Placental pericyte (primary cell): ENCODE data around the gene PALD1. TPM values are rescaled to one million over a fixed set of nuclear protein-coding genes. Genes with fewer than 3 reads are reported as not detected.

Experiments
- total RNA-seq: library from RNA; depleted of rRNA; stranded (reverse); fragments of >200 nt; gene quantifications from 2 replicates; pipeline ENCODE4 v1.2.3, GENCODE V29; 2012

Gene PALD1
- total RNA-seq = under 0.01 and 0.29 TPM in 2 replicates

GRCh38 chr10:70478191-70479164 lies at the start of gene PALD1:
PALD1 (plus strand) TSS chr10:70478767; CDS start chr10:70525952, 47,185 bp downstream.

DNA sequence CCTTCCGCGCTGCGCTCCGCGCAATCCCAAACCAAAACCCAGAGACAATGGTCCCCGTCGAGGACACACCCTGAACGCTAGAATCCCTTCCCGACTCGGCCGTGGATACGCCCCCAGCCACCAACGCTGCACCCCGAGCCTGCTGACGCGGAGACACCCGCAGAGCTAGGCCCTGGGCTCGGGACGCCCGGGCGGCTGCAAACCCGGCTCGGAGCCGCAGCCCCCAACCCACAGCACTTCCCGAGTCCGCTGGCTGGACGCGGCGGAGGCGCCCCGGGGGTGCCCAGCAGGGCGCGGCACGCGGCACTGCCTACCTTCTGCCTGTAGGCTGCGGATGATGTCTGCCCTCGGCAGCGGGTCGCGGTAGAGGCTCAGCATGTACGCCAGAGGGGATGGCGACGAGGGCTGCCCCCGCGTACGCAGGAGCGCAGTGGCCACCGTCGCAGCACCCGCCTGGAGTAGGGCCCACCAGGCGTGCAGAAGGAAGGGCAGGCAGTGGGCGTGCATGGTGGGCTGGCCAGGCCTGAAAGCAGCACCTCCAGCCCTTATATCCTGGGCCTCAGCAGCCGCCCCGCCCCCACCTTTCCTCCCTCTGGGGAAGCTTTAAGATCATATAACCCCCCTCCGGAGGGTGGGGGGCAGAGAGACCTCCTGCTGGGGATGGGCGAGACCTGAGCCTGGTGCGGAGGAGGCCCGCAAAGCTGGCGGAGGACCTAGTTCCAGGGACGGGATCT lies 37.2 kb upstream of the PALD1 start, which contains the start of gene NODAL:
NODAL (minus strand) TSS at position 521 of the 734 bp plus-strand sequence; CDS start at position 507, 14 bp downstream.

GRCh38 chr10:70602665-70603448 lies 124.3 kb downstream of the PALD1 start, which contains the start of gene PRF1:
PRF1 (minus strand) TSS chr10:70602741; CDS start chr10:70600902, 1,839 bp downstream.

Other genes with a start within 250 kb of the PALD1 start
- gene PPA1, start 245.3 kb upstream of the PALD1 start, total RNA-seq = 139 and 256 TPM in 2 replicates
- not detected in 2 replicates for gene NPFFR1, start 194.8 kb upstream of the PALD1 start, total RNA-seq
- gene LRRC20, start 96.1 kb upstream of the PALD1 start, total RNA-seq = 6.7 and 7.7 TPM in 2 replicates
- gene EIF4EBP2, start 74.6 kb upstream of the PALD1 start, total RNA-seq = 44.6 and 62.9 TPM in 2 replicates
- not detected in 2 replicates for gene NODAL, start 37.1 kb upstream of the PALD1 start, total RNA-seq
- gene PRF1, start 124.0 kb downstream of the PALD1 start, total RNA-seq = not detected in 2 replicates
- gene ADAMTS14, start 193.7 kb downstream of the PALD1 start, total RNA-seq = 2.2 and 12.5 TPM in 2 replicates